Amniotic stem cell (primary cell): ENCODE data around the gene RBM45.
"Not testable (repeated sequence)": the region's sequence is repeated elsewhere in the genome, so short reads cannot be mapped to it uniquely, and the experiment has no call there.

ENCODE experiments used
- DNase-seq: peaks from one replicate; lab custom pipeline; 2025; lab: John Stamatoyannopoulos, UW

Gene RBM45, protein sequence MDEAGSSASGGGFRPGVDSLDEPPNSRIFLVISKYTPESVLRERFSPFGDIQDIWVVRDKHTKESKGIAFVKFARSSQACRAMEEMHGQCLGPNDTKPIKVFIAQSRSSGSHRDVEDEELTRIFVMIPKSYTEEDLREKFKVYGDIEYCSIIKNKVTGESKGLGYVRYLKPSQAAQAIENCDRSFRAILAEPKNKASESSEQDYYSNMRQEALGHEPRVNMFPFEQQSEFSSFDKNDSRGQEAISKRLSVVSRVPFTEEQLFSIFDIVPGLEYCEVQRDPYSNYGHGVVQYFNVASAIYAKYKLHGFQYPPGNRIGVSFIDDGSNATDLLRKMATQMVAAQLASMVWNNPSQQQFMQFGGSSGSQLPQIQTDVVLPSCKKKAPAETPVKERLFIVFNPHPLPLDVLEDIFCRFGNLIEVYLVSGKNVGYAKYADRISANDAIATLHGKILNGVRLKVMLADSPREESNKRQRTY

DNA sequence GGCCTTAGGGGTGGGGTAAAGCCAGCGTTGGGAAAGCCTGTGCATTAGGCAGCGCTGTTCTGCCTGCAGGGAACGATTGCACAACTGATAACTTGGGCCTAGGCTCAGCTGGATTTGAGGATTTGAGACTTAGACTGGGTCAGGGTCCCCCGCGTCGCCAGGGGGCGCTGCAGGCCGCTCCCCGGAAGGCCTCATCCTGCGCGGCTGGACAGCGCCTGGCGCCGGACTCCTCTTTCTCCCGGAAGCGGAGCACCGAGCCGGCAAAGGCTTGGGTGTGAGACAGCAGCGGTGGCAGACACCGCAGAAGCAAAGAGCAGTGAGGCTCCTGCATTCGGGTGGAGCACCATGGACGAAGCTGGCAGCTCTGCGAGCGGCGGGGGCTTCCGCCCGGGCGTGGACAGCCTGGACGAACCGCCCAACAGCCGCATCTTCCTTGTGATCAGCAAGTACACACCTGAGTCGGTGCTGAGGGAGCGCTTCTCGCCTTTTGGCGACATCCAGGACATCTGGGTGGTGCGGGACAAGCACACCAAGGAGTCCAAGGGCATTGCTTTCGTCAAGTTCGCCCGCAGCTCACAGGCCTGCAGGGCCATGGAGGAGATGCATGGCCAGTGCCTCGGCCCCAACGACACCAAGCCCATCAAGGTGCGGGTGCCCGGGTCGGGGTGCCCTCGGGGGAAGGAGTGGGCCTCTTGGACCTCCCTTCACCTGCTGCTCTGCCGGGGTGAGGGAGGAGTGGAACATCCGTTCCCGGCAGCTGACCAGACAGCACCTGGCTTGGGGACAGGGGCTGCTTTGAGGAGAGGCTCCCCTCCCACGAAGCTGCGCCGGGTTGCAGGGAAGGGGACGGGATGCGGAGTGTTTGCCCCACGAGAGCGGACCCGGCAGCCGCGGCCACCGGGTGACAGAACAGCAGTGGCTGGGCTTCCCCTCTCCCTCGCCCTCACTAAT, at the start of gene RBM45:
Gene RBM45, plus strand, starts transcription at position 236 of the 951 bp plus-strand sequence. Its CDS starts 110 bp downstream, at position 346.
- DNase-seq = peak; percentile 76

- DNase-seq = no peak
These were observed 45.9 kb upstream of the RBM45 start for GRCh38 chr2:178066324-178066723.

DNA sequence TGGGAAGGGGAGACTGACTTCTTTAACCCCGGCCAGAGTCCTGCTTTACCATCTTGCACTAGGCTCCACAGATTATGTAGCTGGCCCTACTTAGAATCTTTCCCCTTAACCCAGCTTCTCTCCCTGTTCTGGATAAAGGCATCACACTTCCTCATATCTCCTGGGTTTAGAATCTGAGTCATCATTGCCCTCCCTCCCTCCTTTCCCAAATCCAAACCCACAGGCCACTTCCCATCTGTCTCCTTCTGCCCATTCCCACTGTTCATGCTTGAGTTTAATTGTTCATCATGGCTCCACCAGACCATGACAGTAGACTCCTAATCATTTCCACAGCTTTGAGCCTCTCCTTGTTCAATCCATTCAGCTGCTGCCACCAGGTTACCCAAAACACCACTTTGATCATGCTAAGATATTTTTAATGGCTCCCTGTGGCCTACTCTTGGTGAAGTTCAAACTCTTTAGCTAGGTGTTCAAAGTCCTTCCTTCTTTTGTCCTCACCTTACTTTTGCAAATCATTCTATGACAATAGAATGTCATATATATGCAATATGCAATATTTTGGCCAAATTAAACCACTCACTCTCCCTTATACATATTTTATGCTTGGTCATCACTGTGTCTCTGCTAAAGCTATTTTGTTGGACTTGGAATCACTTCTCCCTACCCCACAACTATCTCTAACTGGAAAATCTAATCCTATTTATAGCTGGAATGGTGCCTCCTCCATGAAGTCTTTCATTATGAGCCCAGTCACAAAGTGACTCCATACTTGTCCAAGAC, 45.2 kb upstream of the RBM45 start:
- no peak for DNase-seq

- no peak for DNase-seq
These were observed 43.3 kb upstream of the RBM45 start for GRCh38 chr2:178068823-178069454.

- DNase-seq = no peak
These were observed 42.7 kb upstream of the RBM45 start for GRCh38 chr2:178069551-178069950.

DNA sequence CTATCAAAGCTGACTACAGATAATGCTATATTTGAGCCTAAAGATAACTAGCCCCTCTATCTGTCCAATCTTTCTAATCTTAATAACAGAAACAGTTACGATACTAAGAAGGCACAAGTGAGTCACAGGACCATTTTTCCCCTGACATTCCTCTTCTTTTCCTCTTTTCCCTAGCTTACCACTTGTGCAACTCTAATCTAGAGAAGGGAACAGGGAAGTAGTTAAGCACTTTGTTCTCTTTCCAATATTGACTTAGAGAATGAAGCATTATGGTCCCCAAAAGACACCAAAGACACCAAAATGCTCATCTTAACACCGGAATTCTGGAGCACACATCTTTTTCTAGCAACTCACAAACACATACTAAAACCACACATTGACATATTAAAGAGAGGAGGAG, 41.4 kb upstream of the RBM45 start:
- DNase-seq = no peak

DNA sequence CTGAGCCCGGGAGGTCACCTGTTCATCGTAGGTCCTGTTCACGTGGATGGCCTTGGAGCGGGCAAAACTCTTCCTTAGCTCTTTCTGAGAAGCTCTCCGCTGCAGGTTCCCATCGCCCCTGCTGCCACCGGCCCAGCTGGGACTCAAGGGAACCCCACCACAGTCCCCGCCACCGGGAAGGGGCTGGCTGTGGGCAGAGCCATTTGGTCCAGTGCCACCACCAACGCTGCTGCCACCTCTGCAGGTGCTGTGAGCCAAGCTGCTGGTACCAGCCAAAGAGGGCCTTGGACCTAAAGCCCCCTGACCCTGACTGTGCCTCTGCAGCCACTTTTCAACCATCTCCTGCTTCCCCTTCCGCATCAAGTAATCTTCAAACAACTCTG, 40.2 kb upstream of the RBM45 start:
- no peak for DNase-seq

DNA sequence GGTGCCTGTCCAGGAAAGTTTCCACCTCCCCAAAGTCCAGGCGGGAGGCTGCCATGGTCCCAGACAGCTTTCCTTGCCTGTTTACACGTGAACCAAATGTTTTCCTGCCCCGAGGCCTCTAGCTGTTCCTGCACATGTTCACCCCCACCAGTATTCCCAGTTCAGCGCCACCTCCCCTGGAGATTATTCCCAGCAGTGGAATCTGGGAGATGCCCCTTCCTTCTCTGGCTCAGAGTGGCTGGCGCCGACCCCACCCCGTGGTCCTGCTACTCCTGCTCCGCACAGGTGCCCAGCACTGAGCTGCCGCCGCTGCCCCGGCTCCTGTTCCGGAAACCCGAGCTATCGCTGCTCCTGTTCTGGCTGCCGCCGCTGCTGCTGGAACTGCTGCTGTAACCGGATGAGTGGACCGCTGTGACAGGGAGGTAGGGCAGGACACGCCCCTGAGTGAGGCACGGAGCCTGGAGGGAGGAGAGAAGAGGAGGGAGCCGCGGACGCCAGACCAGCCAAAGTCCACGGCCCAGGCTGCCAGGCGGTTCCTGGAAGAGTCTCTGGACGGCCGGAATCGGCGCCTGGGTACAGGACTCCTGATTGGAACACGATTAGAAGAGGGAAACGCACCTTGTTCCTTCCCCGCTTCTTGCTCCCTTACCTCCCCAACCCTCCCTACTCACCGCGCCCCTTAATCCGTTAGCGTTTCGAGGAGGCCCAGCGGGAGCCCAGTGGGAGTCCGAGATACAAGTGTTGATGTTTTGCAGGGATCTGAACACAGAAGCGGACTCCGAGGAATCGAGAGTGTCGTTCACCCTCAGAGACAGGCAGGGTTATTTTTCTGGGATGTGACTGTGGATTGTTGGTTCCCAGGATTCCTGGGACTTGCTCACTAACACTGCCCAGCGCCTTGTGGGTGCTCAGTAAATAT, 39.6 kb upstream of the RBM45 start, which contains the start of gene PDE11A:
Gene PDE11A, minus strand, starts transcription at position 395 of the 919 bp plus-strand sequence. Its CDS starts 340 bp downstream, at position 55.
- peak; percentile 57 for DNase-seq

DNA sequence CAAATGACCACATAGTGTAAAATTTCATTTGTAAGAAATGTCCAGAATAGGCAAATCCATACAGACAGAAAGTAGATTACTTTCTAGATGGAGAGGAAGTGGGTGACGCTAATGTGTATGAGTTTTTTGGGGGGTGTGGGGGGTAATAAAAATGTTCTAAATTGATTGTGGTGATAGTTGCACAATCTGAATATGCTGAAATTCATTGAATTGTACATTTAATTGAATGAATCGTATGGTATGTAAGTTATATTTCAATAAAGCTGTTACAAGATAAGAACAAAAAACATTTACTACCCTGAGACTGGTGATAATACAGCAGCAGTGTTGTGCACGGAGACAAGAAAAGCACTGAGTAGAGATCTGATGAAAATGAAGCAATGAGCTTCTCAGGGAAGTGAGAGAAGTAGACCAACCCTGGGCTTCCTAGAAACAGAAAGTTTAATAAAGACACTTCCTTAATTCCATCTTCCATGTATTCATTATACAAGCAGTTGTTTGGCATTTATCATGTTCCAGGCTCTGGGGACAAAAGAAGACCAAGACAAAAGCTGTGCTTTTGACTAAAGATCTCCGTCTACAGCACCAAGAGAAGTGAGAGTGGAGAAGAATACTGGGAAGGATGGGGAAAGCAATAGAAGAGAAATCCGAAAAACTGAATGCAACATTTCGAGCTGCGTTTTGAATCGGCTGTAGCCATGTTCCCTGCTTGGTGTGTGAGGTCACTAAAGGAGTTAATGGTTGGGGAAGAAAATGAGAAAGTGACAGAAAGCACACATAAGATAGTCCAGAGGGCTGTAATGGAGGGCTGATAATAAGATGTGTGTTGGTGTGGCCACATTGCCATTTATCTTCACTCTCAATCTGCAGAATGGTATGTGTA, 37.9 kb upstream of the RBM45 start:
- DNase-seq = no peak

DNA sequence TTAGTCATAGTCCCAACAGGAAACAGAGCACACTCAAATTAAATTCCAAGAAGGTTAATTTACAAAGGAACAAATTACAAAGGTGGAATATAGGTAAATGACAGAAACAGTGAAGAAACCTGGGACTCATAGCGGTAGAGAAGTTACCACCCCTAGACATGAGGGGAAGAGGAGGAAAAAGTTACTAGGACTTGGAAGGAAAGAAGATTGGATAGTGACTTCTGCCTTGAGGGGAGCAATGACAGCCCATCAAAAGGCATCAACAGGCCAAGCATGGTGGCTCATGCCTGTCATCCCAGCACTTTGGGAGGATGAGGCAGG, 37.3 kb upstream of the RBM45 start:
- DNase-seq = no peak

DNA sequence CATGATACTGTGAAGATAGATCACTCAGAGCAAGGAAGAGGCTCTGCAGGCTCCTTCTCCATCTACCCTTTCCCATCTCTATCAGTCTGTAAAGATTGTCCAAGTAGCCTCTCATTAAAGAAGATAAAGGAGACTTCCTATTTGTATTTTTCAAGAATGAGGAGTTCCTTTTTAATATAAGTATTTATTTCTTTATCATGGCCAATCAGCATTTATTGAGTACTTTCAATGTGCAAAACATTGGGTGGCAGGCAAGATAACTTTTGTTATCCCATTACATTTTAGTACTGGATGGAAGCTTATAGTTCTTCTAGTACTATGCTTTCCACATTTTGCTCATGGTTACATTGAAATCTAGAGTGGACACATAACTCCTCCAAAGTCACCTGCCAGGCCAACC, 36.1 kb upstream of the RBM45 start:
- DNase-seq = no peak

- not testable (repeated sequence) for DNase-seq
These were observed 33.0 kb upstream of the RBM45 start for GRCh38 chr2:178079279-178079678.

DNA sequence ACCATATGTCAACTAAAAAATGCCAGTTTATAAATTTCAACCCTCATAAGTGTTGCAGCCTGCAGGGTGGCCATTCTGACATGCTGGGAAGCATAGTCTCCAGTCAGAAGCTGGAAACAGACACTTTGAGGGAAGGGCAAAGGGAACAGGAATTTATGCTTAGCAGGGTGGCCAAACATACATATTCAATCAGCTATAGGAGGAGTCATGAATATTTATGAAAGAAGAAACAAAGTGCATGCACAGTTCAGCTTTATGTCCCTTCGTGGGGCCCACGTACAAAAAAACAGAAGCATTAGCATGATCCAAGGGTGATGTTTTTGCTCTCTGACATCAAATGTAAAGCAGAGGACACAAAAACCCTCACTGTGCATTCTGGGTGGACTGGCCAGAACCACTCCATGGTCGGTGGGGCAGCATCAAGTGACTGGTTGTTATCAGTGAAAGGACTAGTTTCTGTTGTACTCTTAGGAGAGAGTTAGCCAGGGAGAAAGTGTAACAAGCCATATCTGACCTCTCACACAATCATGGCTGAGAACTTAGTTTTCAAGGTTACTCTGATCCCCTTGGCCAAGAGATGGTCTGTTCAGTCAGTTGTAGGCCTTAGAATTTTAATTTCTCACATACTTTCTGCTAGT, 29.7 kb upstream of the RBM45 start:
- no peak for DNase-seq

GRCh38 chr2:178084273-178084672, 28.0 kb upstream of the RBM45 start:
- no peak for DNase-seq

DNA sequence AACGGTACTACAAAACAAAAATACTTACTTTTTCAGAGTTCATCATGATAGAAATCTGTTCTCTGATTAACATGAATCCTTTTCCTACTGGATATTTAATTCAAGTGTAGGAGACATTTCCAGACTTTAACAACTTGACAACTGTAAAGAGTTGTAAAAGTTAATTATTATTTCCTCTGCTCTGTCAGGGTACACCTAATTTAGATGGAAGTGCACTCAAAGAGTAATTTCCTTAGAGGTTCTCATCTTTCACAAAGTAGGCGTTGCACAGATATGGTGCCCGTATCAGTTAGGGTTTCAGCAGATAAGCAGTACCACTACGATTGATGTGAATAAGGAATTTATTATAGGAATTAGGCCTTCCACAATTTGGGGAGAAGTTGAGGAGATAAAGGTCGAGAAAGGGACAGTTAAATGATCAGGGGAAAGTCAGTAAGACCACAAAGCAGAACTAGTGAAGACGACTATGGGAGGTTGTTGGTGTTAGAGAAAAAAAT, 23.4 kb upstream of the RBM45 start:
- no peak for DNase-seq

- no peak for DNase-seq
These were observed 18.8 kb upstream of the RBM45 start for GRCh38 chr2:178093471-178093870.

GRCh38 chr2:178101321-178102079, 10.7 kb upstream of the RBM45 start:
- no peak for DNase-seq

- no peak for DNase-seq
These were observed 6.7 kb upstream of the RBM45 start for GRCh38 chr2:178105566-178105965.
